Stimulated activated naive CD4-positive, alpha-beta T cell (primary cell): ENCODE results near the gene ZFP36L2.

Experiments used
- DNase-seq, 6 experiments: peaks; one replicate each; lab custom pipeline; 2025; lab: John Stamatoyannopoulos, UW

Gene ZFP36L2

GRCh38 chr2:43186679-43187374 lies 39.6 kb downstream of the ZFP36L2 start:
- DNase-seq: no peak

- DNase-seq: no peak
Measured at GRCh38 chr2:43186321-43186678, 40.1 kb downstream of the ZFP36L2 start.

- DNase-seq: no peak
Measured at GRCh38 chr2:43185146-43185545, 41.3 kb downstream of the ZFP36L2 start.

- no peak for DNase-seq
Measured at GRCh38 chr2:43184339-43184895, 42.0 kb downstream of the ZFP36L2 start.

- no peak for DNase-seq
Measured at GRCh38 chr2:43183743-43184142, 42.7 kb downstream of the ZFP36L2 start.

GRCh38 chr2:43180897-43181296 lies 45.5 kb downstream of the ZFP36L2 start:
- DNase-seq: no peak

GRCh38 chr2:43179942-43180341 lies 46.5 kb downstream of the ZFP36L2 start:
- no peak for DNase-seq

- DNase-seq: peak in 2 of 6 experiments; percentile 30
Measured at GRCh38 chr2:43178602-43179542, 47.5 kb downstream of the ZFP36L2 start.

GRCh38 chr2:43178055-43178598 lies 48.3 kb downstream of the ZFP36L2 start:
- DNase-seq: no peak

GRCh38 chr2:43176449-43176848 lies 50.0 kb downstream of the ZFP36L2 start:
- DNase-seq: no peak

- DNase-seq: peak in 4 of 6 experiments; percentile 14 to 50 (median 40)
Measured at GRCh38 chr2:43175876-43176275, 50.5 kb downstream of the ZFP36L2 start.

GRCh38 chr2:43175020-43175441 lies 51.4 kb downstream of the ZFP36L2 start:
- peak in 2 of 6 experiments; percentile 31 to 61 for DNase-seq

GRCh38 chr2:43174368-43174916 lies 52.0 kb downstream of the ZFP36L2 start:
- peak; percentile 79 to 90 (median 86) for DNase-seq
